ENCODE data around the gene NPPA. TPM values are rescaled to one million over a fixed set of nuclear protein-coding genes. Genes with fewer than 3 reads are reported as not detected.

The NPPA gene
- total RNA-seq, 1 donor: not detected

GRCh38 chr1:11879311-11880180 lies 32.0 kb upstream of the NPPA start:
- no peak overlapping the region for H3K4me3 ChIP-seq (ENCODE audit: low read depth, low read length)
- TF ChIP-seq CTCF (IDR thresholded peaks at IDR 0.05; ENCODE audit: insufficient read depth, low read depth, low read length): no peak
- DNase-seq (ENCODE audit: low read depth): no peak

- no peak for DNase-seq (ENCODE audit: low read depth)
- H3K4me3 ChIP-seq (ENCODE audit: low read depth, low read length): no peak overlapping the region
- TF ChIP-seq CTCF (IDR thresholded peaks at IDR 0.05; ENCODE audit: insufficient read depth, low read depth, low read length): no peak
Measured at GRCh38 chr1:11878891-11879190, 31.3 kb upstream of the NPPA start.

GRCh38 chr1:11878081-11878890 lies 30.7 kb upstream of the NPPA start:
- no peak overlapping the region for H3K4me3 ChIP-seq (ENCODE audit: low read depth, low read length)
- DNase-seq (ENCODE audit: low read depth): no peak
- TF ChIP-seq CTCF (IDR thresholded peaks at IDR 0.05; ENCODE audit: insufficient read depth, low read depth, low read length): no peak

GRCh38 chr1:11877074-11877473 lies 29.5 kb upstream of the NPPA start:
- no peak for DNase-seq (ENCODE audit: low read depth)

GRCh38 chr1:11875094-11875493 lies 27.5 kb upstream of the NPPA start:
- TF ChIP-seq CTCF (IDR thresholded peaks at IDR 0.05; ENCODE audit: insufficient read depth, low read depth, low read length): no peak
- no peak for DNase-seq (ENCODE audit: low read depth)
- H3K4me3 ChIP-seq (ENCODE audit: low read depth, low read length): no peak overlapping the region

More at GRCh38 chr1:11877074-11877473, 29.5 kb upstream of the NPPA start:
- no peak overlapping the region for H3K4me3 ChIP-seq (ENCODE audit: low read depth, low read length)
- TF ChIP-seq CTCF (IDR thresholded peaks at IDR 0.05; ENCODE audit: insufficient read depth, low read depth, low read length): no peak

- TF ChIP-seq CTCF (IDR thresholded peaks at IDR 0.05; ENCODE audit: insufficient read depth, low read depth, low read length): no peak
- DNase-seq (ENCODE audit: low read depth): no peak
- no peak overlapping the region for H3K4me3 ChIP-seq (ENCODE audit: low read depth, low read length)
Measured at GRCh38 chr1:11874624-11875023, 27.0 kb upstream of the NPPA start.

Measured in fibroblast of villous mesenchyme (primary cell).